GM19463 (cell line): Measurements from ENCODE around the gene EDEM1.
A peak's percentile ranks its signal among the peaks of the same experiment; 100 is the strongest.
"Not testable (repeated sequence)": the region's sequence is repeated elsewhere in the genome, so short reads cannot be mapped to it uniquely, and the experiment has no call there.

Experiments used
- ATAC-seq: cut with Tn5 transposase; IDR thresholded peaks from one replicate; pipeline ENCODE4 v1.9.1; 2021; ENCODE audit warnings: mild to moderate bottlenecking, moderate library complexity; ENCODE audit not compliant: unreplicated experiment

EDEM1 gene

GRCh38 chr3:5170975-5171374 lies 16.5 kb upstream of the EDEM1 start:
- no peak for ATAC-seq

GRCh38 chr3:5172018-5172417 lies 15.5 kb upstream of the EDEM1 start:
- ATAC-seq = no peak

DNA sequence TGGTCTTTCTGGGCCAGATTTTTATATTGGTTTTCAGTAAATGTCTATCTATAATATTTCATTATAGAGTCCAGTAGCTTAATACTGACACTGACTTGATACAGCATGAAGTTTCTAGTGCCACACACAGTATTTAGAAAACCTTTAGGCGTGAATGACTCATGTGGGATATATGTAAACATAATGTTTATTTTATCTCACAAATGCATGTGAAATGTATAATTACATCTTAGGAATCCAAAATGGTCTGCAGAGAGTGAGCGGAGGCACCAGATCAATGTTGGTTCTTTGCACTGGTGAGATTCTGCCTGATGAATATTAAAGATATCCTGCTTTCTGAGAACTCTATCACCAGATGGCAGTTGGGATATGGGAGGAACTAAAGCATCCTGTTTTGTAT lies 8.5 kb upstream of the EDEM1 start:
- ATAC-seq = not testable (repeated sequence)

DNA sequence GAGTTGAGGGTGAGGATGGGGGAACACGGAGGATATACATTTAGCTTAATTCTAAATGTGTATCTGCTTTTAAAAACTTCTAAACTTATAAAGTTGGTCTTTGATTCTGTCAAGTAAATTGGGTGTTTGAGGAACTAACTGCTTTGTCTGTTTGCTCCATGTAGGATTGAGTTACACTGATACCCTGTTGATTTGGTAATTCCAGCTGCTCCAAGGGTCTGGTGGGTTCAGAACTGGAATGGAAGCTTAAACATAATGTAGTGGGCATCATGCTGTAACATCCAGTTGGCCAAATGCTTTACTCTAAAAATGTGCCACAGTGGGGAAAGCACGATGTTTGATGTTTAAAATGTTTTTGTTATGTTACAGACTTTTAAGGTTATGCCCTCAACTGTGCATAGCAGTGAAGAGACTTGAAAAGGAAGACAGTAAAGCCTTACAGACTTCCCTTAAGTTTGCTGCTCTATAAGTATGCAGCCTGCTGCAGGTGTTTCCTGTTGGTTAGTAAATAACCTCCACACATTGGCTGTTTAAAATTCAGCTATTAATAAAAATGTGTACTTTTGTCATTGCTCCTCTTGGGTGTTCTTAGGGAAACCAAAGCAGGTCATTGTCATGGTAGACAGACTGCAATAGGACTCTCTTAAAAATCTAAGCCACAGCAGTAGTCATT lies 5.9 kb upstream of the EDEM1 start:
- ATAC-seq = peak; percentile 54

GRCh38 chr3:5183714-5184113 lies 3.8 kb upstream of the EDEM1 start:
- ATAC-seq = not testable (repeated sequence)

GRCh38 chr3:5184499-5184898 lies 3.0 kb upstream of the EDEM1 start:
- no peak for ATAC-seq

- ATAC-seq = no peak
Measured at GRCh38 chr3:5185093-5185673, 2.3 kb upstream of the EDEM1 start.

DNA sequence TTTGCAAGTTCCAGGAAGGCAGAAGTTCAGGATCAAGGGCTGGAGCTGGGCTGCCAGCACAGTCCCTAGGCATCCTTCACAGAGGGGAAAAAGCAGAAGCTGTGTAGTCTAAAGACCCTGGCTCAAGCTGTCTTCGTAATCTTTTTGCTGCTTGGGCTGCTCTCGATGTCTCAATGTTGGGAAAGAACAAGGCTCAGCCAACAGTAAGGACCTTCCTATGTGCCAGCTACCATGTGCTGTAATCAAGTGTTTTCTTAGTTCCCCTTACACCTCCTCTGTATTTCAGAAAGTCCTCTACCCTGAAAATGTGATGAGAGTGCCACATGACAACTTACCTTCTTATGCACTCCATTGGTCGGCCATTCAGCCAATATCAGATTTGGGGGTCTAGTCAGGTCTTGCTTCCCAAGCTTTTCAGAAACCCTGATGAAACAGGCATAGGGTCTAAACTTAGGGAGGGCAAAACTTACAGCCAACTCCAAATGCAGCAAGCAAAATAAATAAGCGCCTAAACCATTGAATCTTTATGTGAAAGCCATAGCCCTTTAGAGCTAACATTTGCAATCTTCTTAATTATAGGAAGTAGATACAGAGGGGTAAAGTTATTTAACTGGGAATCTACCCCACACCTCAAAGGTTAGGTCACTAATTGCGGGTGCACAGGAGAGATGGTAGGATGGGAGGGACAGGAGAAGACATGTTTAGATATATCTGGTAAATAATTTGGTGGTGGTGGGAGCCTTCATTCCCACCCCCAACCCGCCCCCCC lies 1.2 kb upstream of the EDEM1 start:
- peak; percentile 2 for ATAC-seq

- no peak for ATAC-seq
Measured at GRCh38 chr3:5186858-5187155, 700 bp upstream of the EDEM1 start.

DNA sequence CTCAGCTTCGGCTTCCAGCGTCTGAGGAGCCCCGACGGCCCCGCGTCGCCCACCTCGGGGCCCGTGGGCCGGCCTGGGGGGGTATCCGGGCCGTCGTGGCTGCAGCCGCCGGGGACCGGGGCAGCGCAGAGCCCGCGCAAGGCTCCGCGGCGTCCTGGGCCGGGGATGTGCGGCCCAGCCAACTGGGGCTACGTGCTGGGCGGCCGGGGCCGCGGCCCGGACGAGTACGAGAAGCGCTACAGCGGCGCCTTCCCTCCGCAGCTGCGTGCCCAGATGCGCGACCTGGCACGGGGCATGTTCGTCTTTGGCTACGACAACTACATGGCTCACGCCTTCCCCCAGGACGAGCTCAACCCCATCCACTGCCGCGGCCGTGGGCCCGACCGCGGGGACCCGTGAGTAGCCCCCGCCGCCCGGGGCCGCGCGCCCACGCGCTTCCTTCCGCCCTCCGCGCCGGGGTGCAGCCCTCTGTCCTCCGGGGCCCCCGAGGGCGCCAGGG lies 462 bp downstream of the EDEM1 start:
- peak; percentile 13 for ATAC-seq

- no peak for ATAC-seq
Measured at GRCh38 chr3:5188419-5189221, 1.1 kb downstream of the EDEM1 start.

DNA sequence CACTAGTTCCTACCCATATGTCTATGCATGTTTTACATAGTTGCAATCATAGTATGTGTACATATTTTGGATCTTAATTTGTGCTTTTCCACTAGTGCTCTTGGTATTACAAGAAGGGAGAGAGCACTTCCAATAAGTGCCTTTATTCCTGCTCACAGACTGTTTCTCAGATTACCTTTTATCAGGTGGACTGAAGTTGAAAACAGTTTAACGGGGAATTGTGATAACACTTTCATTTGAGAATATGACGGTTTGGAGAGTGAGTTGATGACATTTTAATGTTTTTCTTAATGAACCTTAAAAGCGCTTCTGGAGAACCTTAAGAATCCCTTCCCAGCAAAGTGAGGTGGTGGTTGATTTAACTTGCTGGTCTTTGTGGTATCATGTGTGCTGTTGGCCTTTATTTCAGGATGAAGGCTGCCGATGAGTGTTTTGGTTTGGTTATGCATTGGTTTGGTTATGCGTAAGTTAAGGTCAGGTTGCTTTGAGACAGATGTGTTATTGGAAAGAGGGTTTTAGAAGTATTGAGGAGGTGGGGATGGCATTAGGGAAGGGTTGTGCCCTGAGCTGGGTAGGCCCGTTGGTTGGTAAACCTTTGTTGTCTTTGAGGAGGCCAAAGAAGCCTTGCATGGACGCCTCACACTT lies 2.8 kb downstream of the EDEM1 start:
- no peak for ATAC-seq

- ATAC-seq = no peak
Measured at GRCh38 chr3:5191555-5192304, 4.2 kb downstream of the EDEM1 start.

GRCh38 chr3:5192571-5193365 lies 5.3 kb downstream of the EDEM1 start:
- no peak for ATAC-seq

- ATAC-seq = no peak
Measured at GRCh38 chr3:5194341-5194740, 6.8 kb downstream of the EDEM1 start.

- ATAC-seq = peak; percentile 37
Measured at GRCh38 chr3:5194801-5195509, 7.4 kb downstream of the EDEM1 start.

- no peak for ATAC-seq
Measured at GRCh38 chr3:5195605-5196004, 8.1 kb downstream of the EDEM1 start.

DNA sequence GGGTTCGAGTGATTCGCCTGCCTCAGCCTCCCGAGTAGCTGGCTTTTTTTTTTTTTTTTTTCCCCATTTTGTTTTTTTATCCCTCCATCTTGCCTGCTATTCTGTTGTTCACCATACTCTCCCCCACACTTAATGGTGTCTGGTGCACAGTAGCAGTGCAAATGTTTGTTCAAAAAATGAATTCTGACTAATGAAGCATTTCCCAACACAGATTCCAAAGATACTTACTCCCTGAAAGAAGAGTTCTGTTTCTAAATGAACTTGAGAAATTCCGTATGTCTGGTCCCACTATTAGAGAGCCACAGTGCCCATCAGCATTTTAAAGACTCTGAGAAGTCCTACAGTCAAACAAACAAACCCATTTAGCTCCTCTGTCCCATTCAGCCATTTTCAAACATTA lies 9.5 kb downstream of the EDEM1 start:
- ATAC-seq = no peak
